Iris pigment epithelial cell (primary cell): ENCODE results near the gene ADIG.
A peak's percentile ranks its signal among the peaks of the same experiment; 100 is the strongest.
"Not testable (repeated sequence)": the region's sequence is repeated elsewhere in the genome, so short reads cannot be mapped to it uniquely, and the experiment has no call there.

Experiments
- DNase-seq: peaks from one replicate; pipeline ENCODE4 v3.0.0-alpha.2; 2011; ENCODE audit warnings: low read depth

ADIG gene

DNA sequence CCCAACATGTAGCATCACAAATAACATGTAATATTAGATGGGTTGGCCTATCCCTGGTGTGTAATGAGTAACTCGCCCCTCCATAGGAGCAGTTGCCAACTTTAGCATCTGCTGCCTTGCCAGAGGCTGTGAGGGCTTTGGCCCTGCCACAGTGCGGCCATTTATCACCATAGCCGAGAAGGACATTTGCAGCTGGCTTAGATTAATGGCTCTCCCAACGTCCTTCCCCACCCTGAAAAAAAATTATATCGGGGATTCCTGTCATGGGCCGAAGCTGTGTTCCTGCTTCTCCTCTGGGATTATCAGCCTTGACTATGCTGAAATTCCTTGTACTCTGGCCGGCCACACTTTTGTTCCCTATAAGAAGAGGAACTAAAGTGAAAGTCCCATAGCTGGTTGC, 7.6 kb upstream of the ADIG start:
- no peak for DNase-seq

DNA sequence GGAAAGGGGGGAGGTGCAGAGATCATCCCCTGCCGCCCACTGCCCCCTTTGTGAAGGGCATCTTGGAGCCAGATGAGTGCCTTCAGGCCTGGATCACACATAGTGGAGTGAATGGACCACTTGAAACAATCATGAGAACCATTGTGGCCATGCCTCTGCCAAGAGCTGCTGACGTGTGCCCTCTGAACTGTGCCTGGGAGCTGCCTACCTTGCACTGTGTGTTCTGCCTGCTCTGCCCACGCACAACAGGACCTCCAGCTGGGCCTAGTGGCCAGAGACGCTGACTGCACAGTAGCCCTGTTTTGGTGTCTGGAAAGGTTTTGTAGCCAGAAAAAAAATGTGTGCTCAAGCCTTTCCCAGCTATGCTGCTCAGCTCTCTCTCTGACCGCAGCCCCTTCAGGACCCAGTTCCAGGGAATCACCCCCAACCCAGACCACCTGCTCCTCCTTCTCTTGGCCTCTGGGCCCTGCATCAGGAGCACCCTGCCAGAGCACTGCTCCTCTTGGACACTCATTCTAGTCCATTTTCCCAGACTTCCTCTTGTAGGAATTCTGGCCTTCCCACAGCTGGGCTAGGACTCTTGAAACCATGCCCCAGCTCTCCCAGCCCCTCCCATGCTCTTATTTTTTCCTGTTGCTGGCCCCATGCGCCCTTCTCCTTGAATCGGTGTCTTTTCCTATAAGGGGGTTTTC, 1.6 kb upstream of the ADIG start:
- DNase-seq: no peak

DNA sequence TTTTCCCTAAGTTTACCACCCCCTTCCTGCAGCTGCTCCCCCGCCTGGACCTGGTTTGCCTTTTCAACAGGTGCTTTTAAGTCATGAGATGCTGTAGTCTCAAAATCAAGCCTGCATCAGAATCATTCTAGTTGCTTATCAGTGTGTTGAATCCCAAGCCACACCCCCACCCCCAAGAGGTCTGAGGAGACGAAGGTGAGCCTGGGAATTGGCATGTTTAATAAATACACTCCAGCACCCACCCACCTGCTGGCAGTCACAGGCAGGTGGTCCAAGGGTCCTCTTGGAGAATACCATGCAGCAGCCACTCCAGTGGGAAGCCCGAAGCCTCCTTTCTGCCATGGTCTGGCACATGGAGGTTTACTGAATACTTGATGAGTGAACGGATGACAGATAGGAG, 1.1 kb upstream of the ADIG start:
- DNase-seq: no peak

DNA sequence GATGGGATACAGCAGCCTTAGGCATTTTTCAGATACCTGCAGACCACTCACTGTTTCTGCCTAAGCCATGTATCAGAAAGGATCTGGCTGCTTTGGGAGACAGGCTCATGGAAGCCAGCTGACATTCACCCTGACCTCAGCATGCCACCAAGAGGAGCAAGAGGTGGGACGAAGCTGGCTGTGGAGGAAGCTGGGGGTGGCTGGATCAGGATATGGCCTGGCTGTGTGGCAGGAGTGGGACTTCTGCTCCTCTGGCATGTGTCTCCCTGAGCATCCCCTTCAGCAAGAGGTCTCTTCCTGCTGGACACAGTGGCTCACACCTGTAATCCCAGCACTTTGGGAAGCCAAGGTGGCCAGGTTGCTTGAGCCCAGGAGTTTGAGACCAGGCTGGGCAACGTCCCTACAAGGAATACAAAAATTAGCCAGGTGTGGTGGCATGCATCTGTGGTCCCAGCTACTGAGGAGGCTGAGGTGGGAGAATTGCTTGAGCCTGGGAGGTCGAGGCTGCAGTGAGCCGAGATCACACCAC, 897 bp downstream of the ADIG start:
- DNase-seq: no peak

- no peak for DNase-seq
Observed at GRCh38 chr20:38583306-38583705, 2.3 kb downstream of the ADIG start.

- no peak for DNase-seq
Observed at GRCh38 chr20:38584099-38584763, 3.2 kb downstream of the ADIG start.

- DNase-seq: no peak
Observed at GRCh38 chr20:38585404-38586180, 4.6 kb downstream of the ADIG start.

DNA sequence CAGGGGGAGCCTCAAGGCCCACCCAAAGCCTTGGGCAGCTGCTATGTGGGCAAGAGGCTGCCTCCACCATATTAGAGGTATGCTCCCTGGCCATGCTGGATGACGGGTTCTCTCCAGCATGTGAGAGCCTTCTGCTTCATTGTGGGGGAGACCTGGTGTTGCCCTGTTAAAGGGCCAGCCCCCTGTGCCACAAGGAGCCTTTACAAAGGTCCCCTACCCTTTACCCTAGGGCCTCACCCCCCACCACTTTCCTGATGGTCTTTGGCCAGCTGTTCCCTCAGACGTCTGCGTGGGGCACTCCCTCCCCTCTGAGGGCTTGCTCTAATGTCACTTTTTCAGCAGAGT, 5.2 kb downstream of the ADIG start:
- DNase-seq: no peak

GRCh38 chr20:38588303-38588702, 7.3 kb downstream of the ADIG start:
- DNase-seq: no peak

DNA sequence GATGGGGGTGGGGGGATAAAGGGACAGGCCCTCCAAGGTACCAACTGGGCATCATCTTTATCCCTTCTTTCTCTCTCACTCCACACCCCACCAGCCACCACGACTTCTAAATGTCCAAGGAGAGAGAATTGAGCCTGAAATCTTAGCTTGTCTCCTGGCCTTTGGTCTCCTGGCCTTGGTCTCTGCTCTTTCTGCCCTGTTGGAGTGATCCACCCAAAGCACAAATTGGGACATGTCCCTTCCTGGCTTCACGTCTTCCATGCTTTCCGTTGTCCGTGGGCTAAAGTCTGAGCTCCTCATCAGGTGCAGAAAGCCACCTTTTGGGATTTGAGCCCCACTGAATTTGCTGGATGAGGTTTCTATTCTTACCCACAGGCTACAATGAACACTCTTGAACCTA, 8.4 kb downstream of the ADIG start:
- no peak for DNase-seq

DNA sequence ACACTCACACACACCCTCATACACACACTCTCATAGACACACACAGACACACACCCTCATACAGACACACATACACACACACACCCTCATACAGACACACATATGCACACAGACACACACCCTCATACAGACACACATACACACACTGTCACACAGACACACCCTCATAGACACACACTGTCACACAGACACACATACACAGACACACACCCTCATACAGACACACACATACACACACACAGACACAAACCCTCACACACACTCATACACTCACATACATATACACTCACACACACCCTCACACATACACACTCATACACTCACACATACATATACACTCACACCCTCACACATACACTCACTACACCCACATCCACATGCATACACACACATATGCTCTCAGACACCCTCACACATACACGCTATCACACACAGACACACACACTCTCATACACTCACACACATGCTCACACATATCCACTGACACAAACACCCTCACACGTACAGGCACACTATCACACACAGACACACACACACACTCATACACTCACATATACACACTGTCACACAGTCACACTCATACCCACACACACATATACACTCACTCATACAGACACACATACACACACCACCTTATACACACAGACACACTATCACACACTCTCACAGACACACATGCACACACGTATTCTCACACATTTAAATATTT, 9.1 kb downstream of the ADIG start:
- DNase-seq: no peak

GRCh38 chr20:38590676-38591473, 9.9 kb downstream of the ADIG start:
- peak; percentile 14 for DNase-seq

- no peak for DNase-seq
Observed at GRCh38 chr20:38591474-38592410, 10.7 kb downstream of the ADIG start.

DNA sequence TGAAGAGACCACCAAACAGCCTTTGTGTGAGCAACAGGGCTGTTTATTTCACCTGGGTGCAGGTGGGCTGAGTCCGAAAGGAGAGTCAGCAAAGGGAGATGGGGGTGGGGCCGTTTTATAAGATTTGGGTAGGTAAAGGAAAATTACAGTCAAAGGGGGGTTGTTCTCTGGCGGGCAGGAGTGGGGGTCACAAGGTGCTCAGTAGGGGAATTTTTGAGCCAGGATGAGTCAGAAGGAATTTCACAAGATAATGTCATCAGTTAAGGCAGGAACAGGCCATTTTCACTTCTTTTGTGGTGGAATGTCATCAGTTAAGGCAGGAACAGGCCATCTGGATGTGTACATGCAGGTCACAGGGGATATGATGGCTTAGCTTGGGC, 11.4 kb downstream of the ADIG start:
- DNase-seq: peak; percentile 39

DNA sequence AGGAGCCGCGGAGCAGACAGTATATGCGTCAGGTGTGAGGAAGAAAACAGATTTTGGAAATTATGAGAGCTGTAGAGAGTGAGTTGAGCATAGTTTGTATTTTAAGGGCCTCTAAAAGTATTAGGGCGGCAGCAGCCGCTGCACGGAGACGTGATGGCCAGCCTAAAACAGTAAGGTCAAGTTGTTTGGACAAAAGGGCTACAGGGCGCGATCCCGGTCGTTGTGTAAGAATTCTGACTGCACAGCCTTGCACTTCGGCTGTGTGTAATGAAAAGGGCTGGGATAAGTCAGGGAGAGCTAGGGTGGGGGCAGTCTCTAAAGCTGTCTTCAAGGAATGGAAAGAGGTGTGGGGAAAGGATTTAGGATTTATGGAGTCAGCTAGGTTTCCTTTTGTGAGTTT, 13.3 kb downstream of the ADIG start:
- DNase-seq: not testable (repeated sequence)

DNA sequence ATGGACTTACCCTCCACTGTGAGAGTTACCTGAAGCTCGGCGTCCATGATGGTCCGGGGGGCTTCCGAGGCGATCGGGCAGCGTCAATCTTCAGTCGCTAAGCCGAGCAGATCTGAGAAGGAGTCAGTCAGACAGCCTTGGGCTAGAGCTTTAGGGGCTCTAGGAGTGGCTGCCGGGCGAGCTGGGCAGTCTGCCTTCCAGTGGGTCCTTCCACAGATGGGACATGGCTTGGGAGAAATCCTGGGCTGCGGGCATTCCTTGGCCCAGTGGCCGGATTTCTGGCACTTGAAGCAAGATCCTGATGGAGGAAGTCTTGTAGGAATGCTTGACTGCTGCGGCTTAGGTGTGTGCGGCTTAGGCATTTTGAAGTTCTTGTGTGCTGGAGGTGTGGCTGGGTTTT, 14.9 kb downstream of the ADIG start:
- not testable (repeated sequence) for DNase-seq

GRCh38 chr20:38599410-38599882, 18.4 kb downstream of the ADIG start:
- DNase-seq: no peak

DNA sequence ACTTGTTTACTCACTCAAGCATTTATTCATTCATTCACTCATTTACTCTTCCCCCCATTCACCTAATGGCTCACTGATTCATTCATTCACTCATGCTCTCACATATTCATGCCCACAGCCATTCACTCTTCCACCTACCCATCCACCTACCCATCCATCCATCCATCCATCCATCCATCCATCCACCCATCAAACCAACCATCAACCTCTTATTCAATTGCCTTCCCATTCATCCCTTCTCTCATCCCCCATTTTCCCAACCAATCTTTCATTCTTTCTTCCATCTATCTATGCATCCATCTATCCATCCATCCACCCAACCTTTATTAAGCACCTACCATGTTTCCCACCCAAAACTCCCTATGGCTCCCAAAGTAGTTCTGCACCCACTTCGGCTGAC, 19.1 kb downstream of the ADIG start:
- DNase-seq: no peak

- peak; percentile 31 for DNase-seq
Observed at GRCh38 chr20:38601216-38602184, 20.5 kb downstream of the ADIG start, which contains the start of gene ARHGAP40. ARHGAP40 (plus strand) TSS chr20:38601809.
